SK-N-MC (cell line): ENCODE results near the gene KRTAP5-7.

Source experiments
- EZH2 ChIP-seq: fragments of 200-600 bp; sonication (generic); IDR thresholded peaks from one replicate; pipeline ENCODE4 v1.6.1; 2017; ENCODE audit warnings: antibody characterized with exemption
- POLR2AphosphoS5 ChIP-seq: IDR thresholded peaks from 2 replicates; pipeline ENCODE4 v1.6.1; 2012; ENCODE audit warnings: mild to moderate bottlenecking, low read depth, low read length, borderline replicate concordance

GRCh38 chr11:71537537-71537936 lies 10.5 kb downstream of the KRTAP5-7 start:
- TF ChIP-seq EZH2 (no peak), POLR2AphosphoS5 (no peak)
